ENCODE measurements around the gene MYO15A. TPM values are rescaled to one million over a fixed set of nuclear protein-coding genes. Genes with fewer than 3 reads are reported as not detected.

MYO15A gene
- total and polyA plus RNA-seq, 2 donors (not counting 1 experiment from before 2014, with no cell fraction given) = 0.42 to 2.0 TPM

DNA sequence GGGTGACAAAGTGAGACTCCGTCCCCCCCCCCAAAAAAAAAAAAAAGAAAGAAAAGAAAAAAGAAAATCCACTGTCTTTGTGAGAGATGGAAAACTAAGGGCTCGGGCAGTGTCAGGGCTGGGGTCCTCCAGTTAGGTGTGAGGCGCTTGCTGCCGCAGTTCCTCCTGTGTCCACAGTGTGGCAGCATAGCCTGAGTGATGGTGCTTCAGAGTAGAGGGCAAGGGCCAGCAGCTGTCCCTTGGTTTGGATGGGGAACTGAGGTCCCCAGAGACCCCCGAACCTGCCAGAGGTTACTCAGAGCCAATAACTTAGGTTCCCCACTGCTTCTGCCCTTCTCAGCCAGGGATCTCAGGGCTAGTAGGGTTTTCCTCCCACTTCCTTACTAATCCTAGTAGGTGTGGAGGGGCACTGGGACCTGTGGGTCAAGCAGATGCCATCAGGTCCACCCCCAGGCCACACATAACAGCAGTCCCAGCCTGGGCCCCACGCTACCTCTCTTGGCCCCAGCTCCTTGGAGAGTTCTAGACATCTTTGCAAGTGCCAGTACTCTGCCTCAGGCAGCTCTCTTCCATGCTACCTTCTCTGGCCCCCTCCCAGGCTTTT is 109.0 kb downstream of the MYO15A start:
- TF ChIP-seq EZH2 (IDR thresholded peaks at IDR 0.05; ENCODE audit: low read length, missing control alignments) = no peak
- TF ChIP-seq, protein P1, sequence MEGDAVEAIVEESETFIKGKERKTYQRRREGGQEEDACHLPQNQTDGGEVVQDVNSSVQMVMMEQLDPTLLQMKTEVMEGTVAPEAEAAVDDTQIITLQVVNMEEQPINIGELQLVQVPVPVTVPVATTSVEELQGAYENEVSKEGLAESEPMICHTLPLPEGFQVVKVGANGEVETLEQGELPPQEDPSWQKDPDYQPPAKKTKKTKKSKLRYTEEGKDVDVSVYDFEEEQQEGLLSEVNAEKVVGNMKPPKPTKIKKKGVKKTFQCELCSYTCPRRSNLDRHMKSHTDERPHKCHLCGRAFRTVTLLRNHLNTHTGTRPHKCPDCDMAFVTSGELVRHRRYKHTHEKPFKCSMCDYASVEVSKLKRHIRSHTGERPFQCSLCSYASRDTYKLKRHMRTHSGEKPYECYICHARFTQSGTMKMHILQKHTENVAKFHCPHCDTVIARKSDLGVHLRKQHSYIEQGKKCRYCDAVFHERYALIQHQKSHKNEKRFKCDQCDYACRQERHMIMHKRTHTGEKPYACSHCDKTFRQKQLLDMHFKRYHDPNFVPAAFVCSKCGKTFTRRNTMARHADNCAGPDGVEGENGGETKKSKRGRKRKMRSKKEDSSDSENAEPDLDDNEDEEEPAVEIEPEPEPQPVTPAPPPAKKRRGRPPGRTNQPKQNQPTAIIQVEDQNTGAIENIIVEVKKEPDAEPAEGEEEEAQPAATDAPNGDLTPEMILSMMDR (conservative IDR thresholded peaks at IDR 0.05 in 1 of 2, IDR thresholded peaks at IDR 0.05 in 1 of 2; ENCODE audit: low read depth in 1 of 2, low read length in 2 of 2) = peak; percentile 90 to 99
- Histone ChIP-seq H3K36me3 (ENCODE audit: control insufficient read depth, insufficient read depth, low read length) (no peaks in the 10 kb centered on the region), H4K20me1 (ENCODE audit: control insufficient read depth, extremely low read depth, insufficient read depth, low read length) (no peaks in the 10 kb centered on the region), H2AFZ (ENCODE audit: low read length) (no peak overlapping the region), H3K4me3 (replicated peaks in 1 of 4; ENCODE audit: control extremely low read depth in 1 of 4, insufficient read depth in 1 of 4, low read depth in 3 of 4, low read length in 4 of 4) (no peak overlapping the region), H3K4me1 (ENCODE audit: control insufficient read depth, extremely low read depth, insufficient read depth, low read length) (peaks cover 16% of the 10 kb centered on the region), H3K79me2 (ENCODE audit: control insufficient read depth, insufficient read depth, low read length) (no peaks in the 10 kb centered on the region), H3K4me2 (ENCODE audit: extremely low read depth, insufficient read depth, low read length) (no peak overlapping the region), H3K9ac (ENCODE audit: insufficient read depth, low read length) (no peak overlapping the region), H3K27ac (ENCODE audit: insufficient read depth, low read length) (no peak overlapping the region), H3K27me3 (ENCODE audit: control insufficient read depth, insufficient read depth, low read length) (no peaks in the 10 kb centered on the region), H3K9me3 (ENCODE audit: control insufficient read depth, insufficient read depth, low read depth, low read length) (no peaks in the 10 kb centered on the region)
- DNase-seq (ENCODE audit: low read depth in 2 of 2) = peak; percentile 37 to 51

DNA sequence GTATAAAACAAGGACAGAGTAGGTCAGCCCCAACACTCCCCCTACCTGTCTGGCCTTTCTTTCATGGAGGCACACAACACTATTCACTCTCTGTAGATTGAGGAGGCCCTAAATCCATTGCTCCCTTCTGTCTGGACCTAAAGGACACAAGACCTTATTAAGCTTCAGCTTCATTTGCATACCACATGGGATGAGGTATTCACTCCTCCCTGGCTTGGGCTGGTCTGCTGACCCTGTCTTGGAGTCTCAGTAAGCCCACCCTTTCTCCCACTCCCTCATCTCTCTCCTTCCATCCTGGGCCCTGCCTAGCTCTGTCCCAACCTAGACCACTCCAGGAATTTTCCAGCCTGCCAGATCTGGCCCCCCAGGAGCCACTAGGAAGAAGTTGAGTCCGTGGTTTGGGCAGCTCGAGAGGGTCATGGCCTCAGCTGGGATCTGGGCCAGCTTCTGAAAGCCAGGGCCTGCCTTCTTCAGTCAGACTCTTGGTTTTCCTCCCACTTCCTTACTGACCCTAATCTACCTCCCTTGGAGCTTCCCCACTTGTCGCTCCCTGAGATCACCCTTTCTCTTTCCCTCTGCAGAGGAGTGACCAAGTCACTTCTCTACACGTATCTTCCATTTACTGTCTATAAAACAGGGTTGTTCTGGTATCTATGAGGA is 110.3 kb downstream of the MYO15A start:
- no peak overlapping the region for H3K4me2 ChIP-seq (ENCODE audit: extremely low read depth, insufficient read depth, low read length)
- no peaks in the 10 kb centered on the region for H3K9me3 ChIP-seq (ENCODE audit: control insufficient read depth, insufficient read depth, low read depth, low read length)
- no peak overlapping the region for H2AFZ ChIP-seq (ENCODE audit: low read length)
- no peaks in the 10 kb centered on the region for H3K79me2 ChIP-seq (ENCODE audit: control insufficient read depth, insufficient read depth, low read length)
- TF ChIP-seq EZH2 (IDR thresholded peaks at IDR 0.05; ENCODE audit: low read length, missing control alignments) = no peak
- TF ChIP-seq, protein P1 (conservative IDR thresholded peaks at IDR 0.05 in 1 of 2, IDR thresholded peaks at IDR 0.05 in 1 of 2; ENCODE audit: low read depth in 1 of 2, low read length in 2 of 2) = no peak
- H3K27ac ChIP-seq (ENCODE audit: insufficient read depth, low read length) = no peak overlapping the region
- peaks cover 17% of the 10 kb centered on the region for H3K4me1 ChIP-seq (ENCODE audit: control insufficient read depth, extremely low read depth, insufficient read depth, low read length)
- peak; percentile 44 to 68 for DNase-seq (ENCODE audit: low read depth in 2 of 2)
- H3K4me3 ChIP-seq (replicated peaks in 1 of 4; ENCODE audit: control extremely low read depth in 1 of 4, insufficient read depth in 1 of 4, low read depth in 3 of 4, low read length in 4 of 4) = no peak overlapping the region
- H3K27me3 ChIP-seq (ENCODE audit: control insufficient read depth, insufficient read depth, low read length) = no peaks in the 10 kb centered on the region
- no peaks in the 10 kb centered on the region for H4K20me1 ChIP-seq (ENCODE audit: control insufficient read depth, extremely low read depth, insufficient read depth, low read length)
- no peak overlapping the region for H3K9ac ChIP-seq (ENCODE audit: insufficient read depth, low read length)
- H3K36me3 ChIP-seq (ENCODE audit: control insufficient read depth, insufficient read depth, low read length) = no peaks in the 10 kb centered on the region

DNA sequence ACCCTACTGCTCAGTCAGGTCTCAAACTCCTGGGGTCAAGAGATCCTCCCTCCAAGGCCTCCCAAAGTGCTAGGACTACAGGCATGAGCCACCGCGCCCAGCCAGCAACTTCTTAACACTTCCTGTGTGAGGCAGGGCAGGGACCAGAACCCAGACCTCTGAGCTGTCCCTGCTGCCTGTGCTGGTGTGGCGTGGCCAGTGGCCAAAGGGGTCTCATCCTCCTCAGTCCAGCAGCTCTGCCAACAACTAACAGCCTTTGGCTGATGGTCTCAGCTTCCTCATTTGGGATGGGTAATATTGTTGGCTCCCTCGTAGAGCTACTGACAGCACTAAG is 115.5 kb downstream of the MYO15A start:
- Histone ChIP-seq H3K9me3 (ENCODE audit: control insufficient read depth, insufficient read depth, low read depth, low read length) (no peaks in the 10 kb centered on the region), H3K27ac (ENCODE audit: insufficient read depth, low read length) (no peak overlapping the region), H3K4me2 (ENCODE audit: extremely low read depth, insufficient read depth, low read length) (no peak overlapping the region), H3K27me3 (ENCODE audit: control insufficient read depth, insufficient read depth, low read length) (no peaks in the 10 kb centered on the region), H3K79me2 (ENCODE audit: control insufficient read depth, insufficient read depth, low read length) (peaks cover 11% of the 10 kb centered on the region), H3K4me1 (ENCODE audit: control insufficient read depth, extremely low read depth, insufficient read depth, low read length) (peaks cover 22% of the 10 kb centered on the region), H3K36me3 (ENCODE audit: control insufficient read depth, insufficient read depth, low read length) (peaks cover 2% of the 10 kb centered on the region), H3K9ac (ENCODE audit: insufficient read depth, low read length) (no peak overlapping the region), H4K20me1 (ENCODE audit: control insufficient read depth, extremely low read depth, insufficient read depth, low read length) (no peaks in the 10 kb centered on the region), H3K4me3 (replicated peaks in 1 of 4; ENCODE audit: control extremely low read depth in 1 of 4, insufficient read depth in 1 of 4, low read depth in 3 of 4, low read length in 4 of 4) (no peak overlapping the region), H2AFZ (ENCODE audit: low read length) (peak overlapping the region; percentile 97)
- no peak for DNase-seq (ENCODE audit: low read depth in 2 of 2)
- TF ChIP-seq, protein P1 (conservative IDR thresholded peaks at IDR 0.05 in 1 of 2, IDR thresholded peaks at IDR 0.05 in 1 of 2; ENCODE audit: low read depth in 1 of 2, low read length in 2 of 2) = no peak
- TF ChIP-seq EZH2 (IDR thresholded peaks at IDR 0.05; ENCODE audit: low read length, missing control alignments) = no peak
